Measurements from ENCODE around the gene CAND2. TPM values are rescaled to one million over a fixed set of nuclear protein-coding genes. Genes with fewer than 3 reads are reported as not detected.

Gene CAND2
- polyA plus RNA-seq (2012; rRNA removed) = 1.5 TPM in 2 replicates
- 0.91 and 1.3 TPM in 2 replicates for polyA plus RNA-seq (2012; cell fraction: cytosol; rRNA removed)
- polyA plus RNA-seq (2012; cell fraction: nucleus; rRNA removed) = 4.4 and 5.9 TPM in 2 replicates

DNA sequence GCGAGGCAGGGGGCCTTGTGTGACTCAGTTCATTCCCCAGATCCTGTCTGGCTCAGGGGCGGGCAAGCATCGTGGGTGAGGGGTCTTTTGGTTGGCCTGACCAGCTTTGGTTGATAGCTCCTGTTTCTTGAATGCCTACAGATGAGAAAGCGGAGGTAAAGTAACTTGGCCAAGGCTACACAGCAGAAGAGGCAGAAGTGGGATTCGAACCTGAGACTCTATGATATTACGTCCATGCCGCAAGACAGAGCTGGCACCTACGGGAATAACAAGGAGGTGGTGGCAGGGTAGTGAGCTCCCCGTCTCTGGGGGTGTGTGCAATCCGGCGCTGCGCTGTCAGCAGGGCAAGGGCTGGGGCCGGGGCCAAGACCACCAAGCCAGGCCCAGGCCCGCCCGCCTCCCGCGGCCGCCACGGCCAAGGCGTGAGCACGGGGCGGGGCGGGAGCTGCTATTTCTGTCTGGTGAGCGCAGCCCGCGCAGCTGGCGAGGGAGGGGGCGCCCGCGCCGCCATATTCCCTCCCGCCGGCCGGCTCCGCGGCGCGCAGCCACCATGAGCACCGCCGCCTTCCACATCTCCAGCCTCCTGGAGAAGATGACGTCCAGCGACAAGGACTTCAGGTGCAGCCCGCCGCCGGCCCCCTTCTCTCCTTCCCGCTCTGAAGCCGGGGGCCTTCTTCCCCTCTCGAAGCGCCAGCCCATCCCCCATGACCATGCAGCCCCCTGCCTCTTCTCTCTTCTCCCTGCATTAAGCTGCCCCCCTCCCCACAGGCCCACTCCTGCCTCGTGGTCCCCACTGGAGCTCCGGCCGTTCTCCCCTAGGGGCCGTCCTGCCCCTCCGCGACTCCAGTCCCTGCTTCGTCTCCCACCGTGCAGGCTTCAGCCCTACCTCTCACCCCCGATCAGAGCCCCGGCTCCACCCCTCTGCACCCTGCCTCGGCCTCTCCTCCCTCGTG lies at the start of gene CAND2:
Gene CAND2, plus strand, starts transcription at position 510 of the 953 bp plus-strand sequence. Its CDS starts 41 bp downstream, at position 551.
- no peaks in the 10 kb centered on the region for H3K9me2 ChIP-seq
- H4K20me1 ChIP-seq (ENCODE audit: insufficient read depth) = no peaks in the 10 kb centered on the region
- H3K79me2 ChIP-seq (ENCODE audit: insufficient read depth) = no peaks in the 10 kb centered on the region
- peaks cover 0 to 5% of the 10 kb centered on the region in 2 experiments; a peak in 2 of 4 replicates for H3K4me1 ChIP-seq (ENCODE audit: control insufficient read depth in 1 of 2, insufficient read depth in 2 of 2, low read depth in 1 of 2, low read length in 1 of 2)
- DNase-seq = peak; percentile 86
- no peaks in the 10 kb centered on the region for H3K27me3 ChIP-seq (ENCODE audit: insufficient read depth)
- peak within 1 kb of the TSS; percentile 74 for H3K4me2 ChIP-seq
- H3F3A ChIP-seq (replicated peaks; ENCODE audit: insufficient read depth) = peaks cover 3% of the 10 kb centered on the region
- H3K9me3 ChIP-seq = no peaks in the 10 kb centered on the region
- H2AFZ ChIP-seq (ENCODE audit: low read depth) = peak within 1 kb of the TSS; percentile 87; the same call in 1 of the 2 replicates
- H3K36me3 ChIP-seq (replicated peaks in 1 of 2; ENCODE audit: control insufficient read depth in 1 of 2, insufficient read depth in 2 of 2, low read length in 1 of 2) = no peaks in the 10 kb centered on the region
- POLR2A ChIA-PET = interaction anchor here (0.8 to 1.7 kb wide), 2 partner anchors 14 to 36 kb away, joined by 3 to 9 read pairs; no protein-coding TSS in a partner anchor
- H3K27ac ChIP-seq (ENCODE audit: low read depth in 2 of 2, low read length in 1 of 2) = peak within 1 kb of the TSS in 1 of 2 experiments; percentile 44; a peak in 1 of 4 replicates
- peak within 1 kb of the TSS; percentile 52 for H3K4me3 ChIP-seq (ENCODE audit: low read depth in 2 of 2, low read length in 1 of 2)
- CTCF ChIA-PET = interaction anchor here (0.6 to 3.2 kb wide), 8 partner anchors 9 to 296 kb away, joined by 3 to 29 read pairs (median 4); partner anchors contain the start of gene RPL32
- 0 out of 2 replicates have a peak within 1 kb of the TSS, but pooled peaks have one; percentile 31 for H3K9ac ChIP-seq
- TF ChIP-seq NRF1 (IDR thresholded peaks at IDR 0.05; ENCODE audit: low read depth, low read length) = peak; percentile 35
- TF ChIP-seq, protein P1, sequence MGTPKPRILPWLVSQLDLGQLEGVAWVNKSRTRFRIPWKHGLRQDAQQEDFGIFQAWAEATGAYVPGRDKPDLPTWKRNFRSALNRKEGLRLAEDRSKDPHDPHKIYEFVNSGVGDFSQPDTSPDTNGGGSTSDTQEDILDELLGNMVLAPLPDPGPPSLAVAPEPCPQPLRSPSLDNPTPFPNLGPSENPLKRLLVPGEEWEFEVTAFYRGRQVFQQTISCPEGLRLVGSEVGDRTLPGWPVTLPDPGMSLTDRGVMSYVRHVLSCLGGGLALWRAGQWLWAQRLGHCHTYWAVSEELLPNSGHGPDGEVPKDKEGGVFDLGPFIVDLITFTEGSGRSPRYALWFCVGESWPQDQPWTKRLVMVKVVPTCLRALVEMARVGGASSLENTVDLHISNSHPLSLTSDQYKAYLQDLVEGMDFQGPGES (IDR thresholded peaks at IDR 0.05; ENCODE audit: low read depth, low read length) = no peak
- TF ChIP-seq CHD2 (IDR thresholded peaks at IDR 0.05; ENCODE audit: low read length, partially characterized antibody) = no peak
- no peak for TF ChIP-seq EP300 (IDR thresholded peaks at IDR 0.05; ENCODE audit: borderline replicate concordance in 1 of 2, low read depth in 1 of 2, low read length in 1 of 2)
- 0 out of 2 replicates have a peak, but pooled peaks have one; percentile 55 for TF ChIP-seq YY1 (IDR thresholded peaks at IDR 0.05; ENCODE audit: low read depth)
- TF ChIP-seq TCF12 (IDR thresholded peaks at IDR 0.05) = no peak
- TF ChIP-seq, protein P2, sequence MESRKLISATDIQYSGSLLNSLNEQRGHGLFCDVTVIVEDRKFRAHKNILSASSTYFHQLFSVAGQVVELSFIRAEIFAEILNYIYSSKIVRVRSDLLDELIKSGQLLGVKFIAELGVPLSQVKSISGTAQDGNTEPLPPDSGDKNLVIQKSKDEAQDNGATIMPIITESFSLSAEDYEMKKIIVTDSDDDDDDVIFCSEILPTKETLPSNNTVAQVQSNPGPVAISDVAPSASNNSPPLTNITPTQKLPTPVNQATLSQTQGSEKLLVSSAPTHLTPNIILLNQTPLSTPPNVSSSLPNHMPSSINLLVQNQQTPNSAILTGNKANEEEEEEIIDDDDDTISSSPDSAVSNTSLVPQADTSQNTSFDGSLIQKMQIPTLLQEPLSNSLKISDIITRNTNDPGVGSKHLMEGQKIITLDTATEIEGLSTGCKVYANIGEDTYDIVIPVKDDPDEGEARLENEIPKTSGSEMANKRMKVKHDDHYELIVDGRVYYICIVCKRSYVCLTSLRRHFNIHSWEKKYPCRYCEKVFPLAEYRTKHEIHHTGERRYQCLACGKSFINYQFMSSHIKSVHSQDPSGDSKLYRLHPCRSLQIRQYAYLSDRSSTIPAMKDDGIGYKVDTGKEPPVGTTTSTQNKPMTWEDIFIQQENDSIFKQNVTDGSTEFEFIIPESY (IDR thresholded peaks at IDR 0.05; ENCODE audit: borderline replicate concordance, low read depth) = no peak
- 23% methylated on average over 39 of the region's 61 CpGs for WGBS (ENCODE audit: low lambda C conversion rate)

DNA sequence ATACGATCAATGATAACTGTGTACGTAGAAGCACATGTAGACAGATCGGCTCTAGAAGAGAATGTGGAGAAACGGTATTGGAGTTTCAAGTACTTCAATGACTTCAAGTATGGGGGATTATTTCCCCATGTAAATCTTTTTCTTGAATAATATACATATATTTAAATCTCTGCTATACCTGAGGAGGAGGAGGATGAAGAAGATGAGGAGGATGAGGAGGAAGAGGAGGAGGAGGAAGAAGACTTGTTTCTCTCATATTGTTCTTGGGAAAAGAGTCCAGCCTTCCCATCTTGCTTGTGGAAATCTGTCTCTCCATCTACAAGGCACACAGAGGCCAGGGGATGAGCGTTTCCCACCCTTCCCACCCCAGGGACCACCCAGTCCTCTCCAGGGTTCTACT lies 48.0 kb upstream of the CAND2 start:
- Histone ChIP-seq H3K36me3 (replicated peaks in 1 of 2; ENCODE audit: control insufficient read depth in 1 of 2, insufficient read depth in 2 of 2, low read length in 1 of 2) (no peaks in the 10 kb centered on the region), H3K9me3 (no peaks in the 10 kb centered on the region), H3K4me3 (ENCODE audit: low read depth in 2 of 2, low read length in 1 of 2) (no peak overlapping the region), H3K4me2 (no peak overlapping the region), H3K27ac (ENCODE audit: low read depth in 2 of 2, low read length in 1 of 2) (no peak overlapping the region), H3K27me3 (ENCODE audit: insufficient read depth) (no peaks in the 10 kb centered on the region), H3K9me2 (no peaks in the 10 kb centered on the region), H3K79me2 (ENCODE audit: insufficient read depth) (no peaks in the 10 kb centered on the region), H3K9ac (no peak overlapping the region), H3F3A (replicated peaks; ENCODE audit: insufficient read depth) (peaks cover 9% of the 10 kb centered on the region), H3K4me1 (ENCODE audit: control insufficient read depth in 1 of 2, insufficient read depth in 2 of 2, low read depth in 1 of 2, low read length in 1 of 2) (no peaks in the 10 kb centered on the region; a peak in 2 of 4 replicates), H4K20me1 (ENCODE audit: insufficient read depth) (no peaks in the 10 kb centered on the region), H2AFZ (ENCODE audit: low read depth) (no peak overlapping the region)
- 98% methylated on average over 5 of the region's 5 CpGs for WGBS (ENCODE audit: low lambda C conversion rate)
- ChIA-PET CTCF (no interaction called here), POLR2A (no interaction called here)
- DNase-seq = no peak
- TF ChIP-seq, protein P1 (IDR thresholded peaks at IDR 0.05; ENCODE audit: low read depth, low read length) = no peak
- TF ChIP-seq YY1 (IDR thresholded peaks at IDR 0.05; ENCODE audit: low read depth) (no peak), NFIC (IDR thresholded peaks at IDR 0.05; ENCODE audit: borderline replicate concordance) (no peak), FOSL2 (IDR thresholded peaks at IDR 0.05; ENCODE audit: borderline replicate concordance, low read depth) (no peak), MXI1 (IDR thresholded peaks at IDR 0.05; ENCODE audit: low read depth, low read length) (no peak), MEF2A (IDR thresholded peaks at IDR 0.05; ENCODE audit: borderline replicate concordance, low read depth) (no peak)
- TF ChIP-seq, protein P3, sequence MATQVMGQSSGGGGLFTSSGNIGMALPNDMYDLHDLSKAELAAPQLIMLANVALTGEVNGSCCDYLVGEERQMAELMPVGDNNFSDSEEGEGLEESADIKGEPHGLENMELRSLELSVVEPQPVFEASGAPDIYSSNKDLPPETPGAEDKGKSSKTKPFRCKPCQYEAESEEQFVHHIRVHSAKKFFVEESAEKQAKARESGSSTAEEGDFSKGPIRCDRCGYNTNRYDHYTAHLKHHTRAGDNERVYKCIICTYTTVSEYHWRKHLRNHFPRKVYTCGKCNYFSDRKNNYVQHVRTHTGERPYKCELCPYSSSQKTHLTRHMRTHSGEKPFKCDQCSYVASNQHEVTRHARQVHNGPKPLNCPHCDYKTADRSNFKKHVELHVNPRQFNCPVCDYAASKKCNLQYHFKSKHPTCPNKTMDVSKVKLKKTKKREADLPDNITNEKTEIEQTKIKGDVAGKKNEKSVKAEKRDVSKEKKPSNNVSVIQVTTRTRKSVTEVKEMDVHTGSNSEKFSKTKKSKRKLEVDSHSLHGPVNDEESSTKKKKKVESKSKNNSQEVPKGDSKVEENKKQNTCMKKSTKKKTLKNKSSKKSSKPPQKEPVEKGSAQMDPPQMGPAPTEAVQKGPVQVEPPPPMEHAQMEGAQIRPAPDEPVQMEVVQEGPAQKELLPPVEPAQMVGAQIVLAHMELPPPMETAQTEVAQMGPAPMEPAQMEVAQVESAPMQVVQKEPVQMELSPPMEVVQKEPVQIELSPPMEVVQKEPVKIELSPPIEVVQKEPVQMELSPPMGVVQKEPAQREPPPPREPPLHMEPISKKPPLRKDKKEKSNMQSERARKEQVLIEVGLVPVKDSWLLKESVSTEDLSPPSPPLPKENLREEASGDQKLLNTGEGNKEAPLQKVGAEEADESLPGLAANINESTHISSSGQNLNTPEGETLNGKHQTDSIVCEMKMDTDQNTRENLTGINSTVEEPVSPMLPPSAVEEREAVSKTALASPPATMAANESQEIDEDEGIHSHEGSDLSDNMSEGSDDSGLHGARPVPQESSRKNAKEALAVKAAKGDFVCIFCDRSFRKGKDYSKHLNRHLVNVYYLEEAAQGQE (IDR thresholded peaks at IDR 0.05; ENCODE audit: low read depth, low read length) = no peak
- TF ChIP-seq, protein P4, sequence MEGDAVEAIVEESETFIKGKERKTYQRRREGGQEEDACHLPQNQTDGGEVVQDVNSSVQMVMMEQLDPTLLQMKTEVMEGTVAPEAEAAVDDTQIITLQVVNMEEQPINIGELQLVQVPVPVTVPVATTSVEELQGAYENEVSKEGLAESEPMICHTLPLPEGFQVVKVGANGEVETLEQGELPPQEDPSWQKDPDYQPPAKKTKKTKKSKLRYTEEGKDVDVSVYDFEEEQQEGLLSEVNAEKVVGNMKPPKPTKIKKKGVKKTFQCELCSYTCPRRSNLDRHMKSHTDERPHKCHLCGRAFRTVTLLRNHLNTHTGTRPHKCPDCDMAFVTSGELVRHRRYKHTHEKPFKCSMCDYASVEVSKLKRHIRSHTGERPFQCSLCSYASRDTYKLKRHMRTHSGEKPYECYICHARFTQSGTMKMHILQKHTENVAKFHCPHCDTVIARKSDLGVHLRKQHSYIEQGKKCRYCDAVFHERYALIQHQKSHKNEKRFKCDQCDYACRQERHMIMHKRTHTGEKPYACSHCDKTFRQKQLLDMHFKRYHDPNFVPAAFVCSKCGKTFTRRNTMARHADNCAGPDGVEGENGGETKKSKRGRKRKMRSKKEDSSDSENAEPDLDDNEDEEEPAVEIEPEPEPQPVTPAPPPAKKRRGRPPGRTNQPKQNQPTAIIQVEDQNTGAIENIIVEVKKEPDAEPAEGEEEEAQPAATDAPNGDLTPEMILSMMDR (IDR thresholded peaks at IDR 0.05) = no peak
